ENCODE results near the gene RAE1.

The RAE1 gene, protein sequence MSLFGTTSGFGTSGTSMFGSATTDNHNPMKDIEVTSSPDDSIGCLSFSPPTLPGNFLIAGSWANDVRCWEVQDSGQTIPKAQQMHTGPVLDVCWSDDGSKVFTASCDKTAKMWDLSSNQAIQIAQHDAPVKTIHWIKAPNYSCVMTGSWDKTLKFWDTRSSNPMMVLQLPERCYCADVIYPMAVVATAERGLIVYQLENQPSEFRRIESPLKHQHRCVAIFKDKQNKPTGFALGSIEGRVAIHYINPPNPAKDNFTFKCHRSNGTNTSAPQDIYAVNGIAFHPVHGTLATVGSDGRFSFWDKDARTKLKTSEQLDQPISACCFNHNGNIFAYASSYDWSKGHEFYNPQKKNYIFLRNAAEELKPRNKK

GRCh38 chr20:57351042-57351783 lies at the start of gene RAE1:
RAE1 (plus strand) TSS chr20:57351255; CDS start chr20:57354039, 2,784 bp downstream.
- peak; percentile 96 for DNase-seq

GRCh38 chr20:57306747-57307146 lies 44.3 kb upstream of the RAE1 start:
- no peak for DNase-seq

GRCh38 chr20:57308451-57309271 lies 42.4 kb upstream of the RAE1 start:
- no peak for DNase-seq

DNA sequence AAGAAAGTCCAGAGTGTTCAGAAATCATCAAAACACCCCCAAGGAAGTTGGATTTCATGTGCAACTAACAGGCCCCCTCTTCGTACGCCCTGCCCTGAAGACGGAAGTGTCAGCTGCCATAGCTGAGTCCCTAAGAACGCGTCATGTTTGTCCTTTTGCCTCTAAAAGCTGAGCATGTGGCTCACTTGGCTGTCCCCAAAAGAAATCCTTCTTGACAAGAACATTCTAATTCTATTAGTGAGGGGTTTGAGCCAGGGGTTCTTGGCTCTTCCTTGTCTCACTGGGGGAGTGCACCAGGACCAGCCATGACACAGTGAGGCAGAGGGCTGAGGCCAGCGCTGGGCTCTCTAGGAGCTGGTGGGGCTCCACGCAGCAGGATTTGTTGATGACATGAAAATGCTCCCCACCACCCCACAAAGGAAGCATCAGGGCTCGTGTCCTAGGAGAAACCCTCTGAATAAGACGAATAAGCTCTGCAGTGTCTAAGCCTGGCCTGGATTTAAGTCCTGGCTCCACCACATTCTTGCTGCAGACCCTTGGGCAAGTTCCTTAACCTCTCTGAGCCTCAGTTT lies 41.4 kb upstream of the RAE1 start:
- no peak for DNase-seq

DNA sequence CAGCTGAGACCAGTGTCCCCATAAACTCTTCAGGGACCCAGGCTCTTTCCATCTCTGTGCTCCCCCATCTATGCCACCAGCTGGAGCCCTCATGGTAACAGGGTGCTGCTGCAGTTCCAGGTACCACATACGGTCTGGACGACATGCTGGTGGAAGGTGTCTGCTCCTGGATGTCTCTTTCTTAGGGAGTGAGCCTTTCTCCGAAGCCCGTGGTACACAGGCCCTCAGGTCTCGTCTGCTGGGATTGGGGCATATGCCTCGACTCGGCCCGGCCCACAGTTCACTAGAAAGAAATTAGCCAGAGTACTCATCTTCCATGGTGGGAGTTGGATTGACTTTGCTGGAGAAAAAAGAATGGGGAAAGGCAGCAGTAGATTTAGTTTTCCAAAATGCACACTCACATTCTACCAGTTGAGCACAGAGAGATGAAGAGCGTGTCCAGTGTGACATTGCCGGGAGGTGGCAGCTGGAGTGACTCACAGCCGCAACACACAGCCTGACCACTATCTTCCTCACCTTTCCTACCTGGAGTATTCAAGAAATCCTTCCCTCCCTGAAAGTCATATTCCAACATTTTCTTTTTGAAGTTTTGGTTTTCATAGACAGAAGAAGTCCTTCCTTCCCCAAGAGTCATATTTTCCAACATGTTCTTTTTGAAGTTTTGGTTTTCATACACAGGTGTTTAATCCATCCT lies 40.1 kb upstream of the RAE1 start:
- DNase-seq = no peak

- DNase-seq = no peak
These were observed 38.9 kb upstream of the RAE1 start for GRCh38 chr20:57312138-57312537.

- DNase-seq = no peak
These were observed 37.8 kb upstream of the RAE1 start for GRCh38 chr20:57313230-57313629.

DNA sequence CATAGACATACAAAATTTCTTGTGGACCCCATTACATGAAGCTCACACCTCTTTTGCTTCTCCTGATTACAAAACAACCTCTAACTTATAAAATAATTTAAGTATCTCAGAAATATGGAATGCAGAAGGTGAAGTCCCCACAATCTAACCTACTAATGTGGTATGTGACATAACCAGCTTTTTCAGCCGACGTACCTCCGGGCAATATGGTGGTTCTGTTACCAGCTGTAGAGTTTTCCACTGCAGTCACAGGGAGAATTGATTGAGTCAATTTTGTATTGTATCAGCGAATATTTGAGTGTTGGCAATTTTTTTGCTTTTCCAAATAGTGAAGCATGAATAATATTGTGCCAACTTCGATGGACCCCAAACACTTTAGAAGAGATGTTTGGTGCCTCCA lies 37.1 kb upstream of the RAE1 start:
- no peak for DNase-seq

GRCh38 chr20:57315083-57315975 lies 35.7 kb upstream of the RAE1 start:
- peak; percentile 18 for DNase-seq

GRCh38 chr20:57315976-57316480 lies 35.0 kb upstream of the RAE1 start:
- DNase-seq = no peak

GRCh38 chr20:57316795-57317201 lies 34.3 kb upstream of the RAE1 start:
- no peak for DNase-seq

GRCh38 chr20:57317316-57317788 lies 33.7 kb upstream of the RAE1 start:
- DNase-seq = no peak

GRCh38 chr20:57317789-57318371 lies 33.2 kb upstream of the RAE1 start:
- DNase-seq = no peak

DNA sequence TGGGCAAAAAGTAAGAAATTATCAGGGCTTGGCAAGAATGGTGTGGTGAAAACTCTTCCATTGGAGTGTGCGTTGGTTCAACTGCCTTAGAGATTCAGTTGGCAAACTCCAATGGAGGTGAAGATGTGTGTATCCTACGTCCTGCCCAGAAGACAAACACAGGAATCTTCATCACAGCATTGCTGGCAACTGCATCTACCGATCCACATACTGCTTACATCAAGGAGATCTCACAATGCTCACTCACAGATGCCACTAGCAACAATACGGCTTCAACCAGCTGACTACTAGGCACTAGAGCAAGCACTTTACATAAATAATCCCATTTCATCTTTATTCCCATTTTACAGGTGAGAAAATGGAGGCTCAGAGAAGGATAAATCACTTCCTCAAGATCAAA lies 31.5 kb upstream of the RAE1 start:
- DNase-seq = no peak

DNA sequence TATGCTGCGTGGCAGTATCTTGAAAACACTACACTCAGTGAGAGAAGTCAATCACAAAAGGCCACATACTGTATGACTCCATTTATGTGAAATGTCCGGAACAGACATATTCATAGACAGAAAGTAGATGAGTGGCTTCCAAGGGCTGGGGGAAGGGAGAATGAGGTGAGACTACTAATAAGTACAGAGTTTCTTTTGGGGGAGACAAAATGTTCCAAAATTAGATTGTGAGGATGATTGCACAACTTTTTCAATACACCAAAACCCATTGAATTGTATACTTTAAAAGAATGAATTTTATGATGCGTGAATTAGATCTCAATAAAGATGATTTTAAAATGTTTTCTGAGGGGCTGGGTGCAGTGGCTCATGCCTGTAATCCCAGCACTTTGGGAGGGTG lies 30.7 kb upstream of the RAE1 start:
- no peak for DNase-seq

- DNase-seq = no peak
These were observed 29.9 kb upstream of the RAE1 start for GRCh38 chr20:57321142-57321541.

GRCh38 chr20:57322476-57322875 lies 28.6 kb upstream of the RAE1 start:
- DNase-seq = no peak

DNA sequence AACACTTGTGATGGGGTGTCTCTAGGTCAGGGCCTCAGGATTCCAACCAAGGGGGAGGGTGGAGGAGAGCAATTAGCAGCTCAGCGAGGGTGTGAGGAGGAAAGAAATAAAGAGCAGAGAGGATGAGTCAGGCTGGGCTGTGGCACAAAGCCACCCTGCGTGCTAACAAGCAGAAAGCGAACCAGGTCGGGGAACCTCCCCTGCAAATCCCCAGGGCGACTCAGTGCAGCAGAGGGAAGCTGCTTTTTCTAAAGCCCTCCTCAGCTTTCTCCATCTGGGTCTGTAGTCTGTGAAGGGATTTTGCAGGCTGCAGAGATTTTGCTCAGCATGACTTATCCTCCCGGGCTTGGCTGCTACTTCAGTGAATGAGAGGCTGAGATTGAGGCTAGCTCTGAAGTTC lies 28.0 kb upstream of the RAE1 start:
- no peak for DNase-seq

- no peak for DNase-seq
These were observed 25.3 kb upstream of the RAE1 start for GRCh38 chr20:57325632-57326356.

Data from NCI-H526 treated with DMSO at 0.1 percent for 48 hours (cell line).